Brain microvascular endothelial cell (primary cell): ENCODE data around the gene ELANE.

Experiments
- DNase-seq: peaks from one replicate; pipeline ENCODE4 v3.0.0-alpha.2; 2020
- H3K27ac ChIP-seq: fragments of 250-450 bp; sonication (Bioruptor Pico); 2 replicates; pipeline ENCODE4 v1.5.1; 2020; ENCODE audit warnings: mild to moderate bottlenecking, moderate library complexity
- H3K27me3 ChIP-seq: fragments of 250-450 bp; sonication (Bioruptor Pico); replicated peaks from 2 replicates; pipeline ENCODE4 v1.5.1; 2020; ENCODE audit warnings: mild to moderate bottlenecking
- H3K36me3 ChIP-seq: fragments of 250-450 bp; sonication (Bioruptor Pico); replicated peaks from 2 replicates; pipeline ENCODE4 v1.5.1; 2020; ENCODE audit warnings: mild to moderate bottlenecking
- H3K4me3 ChIP-seq: 2 replicates; pipeline ENCODE4 v1.5.1; 2011; ENCODE audit warnings: low read depth, mild to moderate bottlenecking, control low read depth, low read length, moderate library complexity
- CTCF ChIP-seq: IDR thresholded peaks from 2 replicates; pipeline ENCODE4 v1.5.1; 2011; ENCODE audit warnings: low read depth, mild to moderate bottlenecking, moderate library complexity, low read length, control low read depth, inconsistent platforms; ENCODE audit errors: missing control alignments
- in situ Hi-C: cut with HindIII; loops from 2 replicates; pipeline ENCODE4 v1.10.0; 2017; ENCODE audit warnings: low sequenced_read_pairs, low pct_ligation_motif_present

Gene ELANE

GRCh38 chr19:827314-827709, 24.8 kb upstream of the ELANE start:
- Histone ChIP-seq H3K36me3 (no peaks in the 10 kb centered on the region), H3K27me3 (no peaks in the 10 kb centered on the region), H3K27ac (no peak overlapping the region), H3K4me3 (no peak overlapping the region)
- no peak for TF ChIP-seq CTCF
- in situ Hi-C loops = no loop called here
- DNase-seq = no peak

GRCh38 chr19:827710-828321, 24.3 kb upstream of the ELANE start, which contains the start of gene AZU1:
AZU1 (plus strand) TSS chr19:827837; CDS start chr19:827847, 10 bp downstream.
- no peaks in the 10 kb centered on the region for H3K36me3 ChIP-seq
- no peak for DNase-seq
- TF ChIP-seq CTCF = no peak
- H3K27ac ChIP-seq = no peak within 1 kb of the TSS
- in situ Hi-C loops = no loop called here
- no peaks in the 10 kb centered on the region for H3K27me3 ChIP-seq
- no peak within 1 kb of the TSS for H3K4me3 ChIP-seq

- no peak for DNase-seq
- no peak overlapping the region for H3K27ac ChIP-seq
- in situ Hi-C loops = no loop called here
- no peak overlapping the region for H3K4me3 ChIP-seq
- no peaks in the 10 kb centered on the region for H3K36me3 ChIP-seq
- no peak for TF ChIP-seq CTCF
- no peaks in the 10 kb centered on the region for H3K27me3 ChIP-seq
Observed at GRCh38 chr19:829129-829758, 22.9 kb upstream of the ELANE start.

GRCh38 chr19:831407-832369, 20.4 kb upstream of the ELANE start:
- Histone ChIP-seq H3K27me3 (no peaks in the 10 kb centered on the region), H3K27ac (no peak overlapping the region), H3K36me3 (no peaks in the 10 kb centered on the region), H3K4me3 (no peak overlapping the region)
- TF ChIP-seq CTCF = no peak
- no peak for DNase-seq
- in situ Hi-C loops = no loop called here

GRCh38 chr19:834216-834615, 17.9 kb upstream of the ELANE start:
- DNase-seq = no peak
- no peak for TF ChIP-seq CTCF
- in situ Hi-C loops = no loop called here
- Histone ChIP-seq H3K27ac (no peak overlapping the region), H3K36me3 (no peaks in the 10 kb centered on the region), H3K27me3 (no peaks in the 10 kb centered on the region), H3K4me3 (no peak overlapping the region)
